ENCODE data around the gene TOX2. TPM values are rescaled to one million over a fixed set of nuclear protein-coding genes. Genes with fewer than 3 reads are reported as not detected.

TOX2 gene
- total RNA-seq, 4 donors from 2014 or later, result 3.4 to 7.7 (median 5.2) TPM

- TF ChIP-seq CTCF (IDR thresholded peaks at IDR 0.05), result no peak
- TF ChIP-seq POLR2A (IDR thresholded peaks at IDR 0.05), result no peak
- Histone ChIP-seq H3K4me3 (replicated peaks in 1 of 3) (no peak overlapping the region), H3K36me3 (no peaks in the 10 kb centered on the region), H3K27ac (no peak overlapping the region), H3K27me3 (no peaks in the 10 kb centered on the region), H3K4me1 (no peaks in the 10 kb centered on the region), H3K9me3 (no peaks in the 10 kb centered on the region)
- intact Hi-C loops (cut with DNase I), result no loop called here
- WGBS, 2 donors, result 49 to 63% methylated on average over 4 of the region's 4 CpGs
- no peak for DNase-seq
Observed at GRCh38 chr20:44091026-44091425, 176.4 kb downstream of the TOX2 start.

- TF ChIP-seq CTCF (IDR thresholded peaks at IDR 0.05) (peak in 1 of 6 experiments; percentile 37), POLR2A (IDR thresholded peaks at IDR 0.05) (no peak)
- Histone ChIP-seq H3K9me3 (no peaks in the 10 kb centered on the region), H3K4me3 (replicated peaks in 1 of 3) (no peak overlapping the region), H3K4me1 (no peaks in the 10 kb centered on the region), H3K36me3 (no peaks in the 10 kb centered on the region), H3K27ac (no peak overlapping the region), H3K27me3 (no peaks in the 10 kb centered on the region)
- intact Hi-C loops (cut with DNase I), result no loop called here
- no peak for DNase-seq
- WGBS, 2 donors, result 50 to 53% methylated on average over 9 of the region's 9 CpGs
Observed at GRCh38 chr20:44092551-44093248, 178.0 kb downstream of the TOX2 start.

- no peak overlapping the region for H3K4me3 ChIP-seq (replicated peaks in 1 of 3)
- H3K36me3 ChIP-seq, result no peaks in the 10 kb centered on the region
- no peak for TF ChIP-seq POLR2A (IDR thresholded peaks at IDR 0.05)
- no peak for TF ChIP-seq CTCF (IDR thresholded peaks at IDR 0.05)
- intact Hi-C loops (cut with DNase I), result no loop called here
- no peak overlapping the region for H3K27ac ChIP-seq
- no peaks in the 10 kb centered on the region for H3K27me3 ChIP-seq
- no peaks in the 10 kb centered on the region for H3K9me3 ChIP-seq
- H3K4me1 ChIP-seq, result no peaks in the 10 kb centered on the region
- no peak for DNase-seq
- WGBS, 2 donors, result 75 to 76% methylated on average over 2 of the region's 2 CpGs
Observed at GRCh38 chr20:44093249-44093582, 178.6 kb downstream of the TOX2 start.

GRCh38 chr20:44095831-44096230 is 181.2 kb downstream of the TOX2 start:
- H3K36me3 ChIP-seq, result no peaks in the 10 kb centered on the region
- intact Hi-C loops (cut with DNase I), result no loop called here
- no peak overlapping the region for H3K27ac ChIP-seq
- H3K4me3 ChIP-seq (replicated peaks in 1 of 3), result no peak overlapping the region
- 83 to 87% methylated on average over 7 of the region's 7 CpGs for WGBS, 2 donors
- no peaks in the 10 kb centered on the region for H3K27me3 ChIP-seq
- no peaks in the 10 kb centered on the region for H3K9me3 ChIP-seq
- TF ChIP-seq CTCF (IDR thresholded peaks at IDR 0.05), result no peak
- TF ChIP-seq POLR2A (IDR thresholded peaks at IDR 0.05), result no peak
- no peak for DNase-seq
- no peaks in the 10 kb centered on the region for H3K4me1 ChIP-seq

GRCh38 chr20:44097521-44098255 is 183.0 kb downstream of the TOX2 start:
- H3K27ac ChIP-seq, result no peak overlapping the region

More at GRCh38 chr20:44097521-44098255, 183.0 kb downstream of the TOX2 start:
- no peak for DNase-seq
- TF ChIP-seq POLR2A (IDR thresholded peaks at IDR 0.05) (no peak), CTCF (IDR thresholded peaks at IDR 0.05) (no peak)
- 73 to 74% methylated on average over 14 of the region's 14 CpGs for WGBS, 2 donors
- H3K4me3 ChIP-seq (replicated peaks in 1 of 3), result no peak overlapping the region
- H3K4me1 ChIP-seq, result no peaks in the 10 kb centered on the region
- no peaks in the 10 kb centered on the region for H3K27me3 ChIP-seq
- no peaks in the 10 kb centered on the region for H3K36me3 ChIP-seq
- intact Hi-C loops (cut with DNase I), result no loop called here
- H3K9me3 ChIP-seq, result no peaks in the 10 kb centered on the region

All from thyroid gland (tissue), 4 donors.